Measurements from ENCODE around the gene NLRP5. TPM values are rescaled to one million over a fixed set of nuclear protein-coding genes. Genes with fewer than 3 reads are reported as not detected.

Gene NLRP5
- not detected in 2 replicates for total RNA-seq (2022)
- Bru-seq, nascent RNA, result not detected
- BruChase-seq, experiment 1, labeled RNA remaining after a 2-hour chase, result not detected
- BruChase-seq, experiment 2, labeled RNA remaining after a 6-hour chase, result not detected
- long read RNA-seq, result 0 reads

- intact Hi-C loops (cut with micrococcal nuclease; ENCODE audit: unreplicated experiment), result no loop called here
- Histone ChIP-seq H3K9me3 (no peaks in the 10 kb centered on the region), H3K4me1 (no peaks in the 10 kb centered on the region), H3K27me3 (replicated peaks; ENCODE audit: control insufficient read depth, insufficient read depth, low read length) (no peaks in the 10 kb centered on the region), H3K4me3 (ENCODE audit: low read depth, low read length) (no peak within 1 kb of the TSS), H3K36me3 (ENCODE audit: control insufficient read depth, insufficient read depth, low read length) (no peaks in the 10 kb centered on the region)
- H3K36me3 Mint-ChIP-seq (ENCODE audit: insufficient read depth, unreplicated experiment), result no peaks in the 10 kb centered on the region
- no peaks in the 10 kb centered on the region for H3K4me1 Mint-ChIP-seq (ENCODE audit: low read depth, unreplicated experiment)
- CTCF ChIA-PET, result no interaction called here
- no peak within 1 kb of the TSS for H3K27ac Mint-ChIP-seq (ENCODE audit: unreplicated experiment)
- peak; percentile 4 to 39 for DNase-seq
- POLR2A ChIA-PET, result no interaction called here
- no peak within 1 kb of the TSS for H3K4me3 Mint-ChIP-seq (ENCODE audit: unreplicated experiment)
- BruUV-seq (replicated peaks), result no TSS peak
- peaks cover 3% of the 10 kb centered on the region for H3K27me3 Mint-ChIP-seq (ENCODE audit: insufficient read depth, unreplicated experiment)
- TF ChIP-seq, protein P1, sequence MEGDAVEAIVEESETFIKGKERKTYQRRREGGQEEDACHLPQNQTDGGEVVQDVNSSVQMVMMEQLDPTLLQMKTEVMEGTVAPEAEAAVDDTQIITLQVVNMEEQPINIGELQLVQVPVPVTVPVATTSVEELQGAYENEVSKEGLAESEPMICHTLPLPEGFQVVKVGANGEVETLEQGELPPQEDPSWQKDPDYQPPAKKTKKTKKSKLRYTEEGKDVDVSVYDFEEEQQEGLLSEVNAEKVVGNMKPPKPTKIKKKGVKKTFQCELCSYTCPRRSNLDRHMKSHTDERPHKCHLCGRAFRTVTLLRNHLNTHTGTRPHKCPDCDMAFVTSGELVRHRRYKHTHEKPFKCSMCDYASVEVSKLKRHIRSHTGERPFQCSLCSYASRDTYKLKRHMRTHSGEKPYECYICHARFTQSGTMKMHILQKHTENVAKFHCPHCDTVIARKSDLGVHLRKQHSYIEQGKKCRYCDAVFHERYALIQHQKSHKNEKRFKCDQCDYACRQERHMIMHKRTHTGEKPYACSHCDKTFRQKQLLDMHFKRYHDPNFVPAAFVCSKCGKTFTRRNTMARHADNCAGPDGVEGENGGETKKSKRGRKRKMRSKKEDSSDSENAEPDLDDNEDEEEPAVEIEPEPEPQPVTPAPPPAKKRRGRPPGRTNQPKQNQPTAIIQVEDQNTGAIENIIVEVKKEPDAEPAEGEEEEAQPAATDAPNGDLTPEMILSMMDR (IDR thresholded peaks at IDR 0.05; ENCODE audit: insufficient read depth in 1 of 2, low read depth in 1 of 2, low read length in 1 of 2, severe bottlenecking in 1 of 2, unreplicated experiment in 1 of 2), result no peak
- H3K9me3 Mint-ChIP-seq (ENCODE audit: unreplicated experiment), result no peaks in the 10 kb centered on the region
Measured at GRCh38 chr19:55986487-55986886, at the start of gene NLRP5. Gene NLRP5, plus strand, starts transcription at chr19:55986775.

- H3K27me3 ChIP-seq (replicated peaks; ENCODE audit: control insufficient read depth, insufficient read depth, low read length), result no peaks in the 10 kb centered on the region
- CTCF ChIA-PET, result no interaction called here
- H3K9me3 ChIP-seq, result 0 out of 2 replicates have a peak, but pooled peaks cover 3% of the 10 kb centered on the region
Measured at GRCh38 chr19:55939206-55939605, 47.4 kb upstream of the NLRP5 start.

DNA sequence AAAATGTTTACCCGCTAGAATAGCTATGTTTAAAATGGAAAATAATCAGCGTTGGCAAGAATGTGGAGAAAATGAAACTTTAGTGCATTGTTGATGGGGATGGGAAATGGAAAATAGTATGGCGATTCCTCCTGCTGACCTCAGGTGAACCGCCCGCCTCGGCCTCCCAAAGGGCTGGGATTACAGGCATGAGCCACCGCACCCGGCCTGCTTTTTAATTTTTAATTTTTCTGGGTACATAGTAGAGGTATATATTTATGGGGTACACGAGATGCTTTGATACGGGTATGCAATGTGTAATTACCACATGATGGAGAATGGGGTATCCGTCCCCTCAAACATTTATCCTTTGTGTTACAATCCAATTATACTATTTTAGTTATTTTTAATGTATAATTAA lies 46.3 kb upstream of the NLRP5 start:
- Histone ChIP-seq H3K4me3 (ENCODE audit: low read depth, low read length) (no peak overlapping the region), H3K27me3 (replicated peaks; ENCODE audit: control insufficient read depth, insufficient read depth, low read length) (no peaks in the 10 kb centered on the region), H3K4me1 (no peaks in the 10 kb centered on the region), H3K9me3 (0 out of 2 replicates have a peak, but pooled peaks cover 3% of the 10 kb centered on the region), H3K36me3 (ENCODE audit: control insufficient read depth, insufficient read depth, low read length) (no peaks in the 10 kb centered on the region)
- Mint-ChIP-seq H3K27ac (ENCODE audit: unreplicated experiment) (no peak overlapping the region), H3K9me3 (ENCODE audit: unreplicated experiment) (peaks cover 10% of the 10 kb centered on the region), H3K4me3 (ENCODE audit: unreplicated experiment) (no peak overlapping the region), H3K36me3 (ENCODE audit: insufficient read depth, unreplicated experiment) (no peaks in the 10 kb centered on the region), H3K4me1 (ENCODE audit: low read depth, unreplicated experiment) (no peaks in the 10 kb centered on the region), H3K27me3 (ENCODE audit: insufficient read depth, unreplicated experiment) (peaks cover 2% of the 10 kb centered on the region)
- no peak for DNase-seq
- TF ChIP-seq, protein P1 (IDR thresholded peaks at IDR 0.05; ENCODE audit: insufficient read depth in 1 of 2, low read depth in 1 of 2, low read length in 1 of 2, severe bottlenecking in 1 of 2, unreplicated experiment in 1 of 2), result no peak
- BruUV-seq (replicated peaks), result no TSS peak
- intact Hi-C loops (cut with micrococcal nuclease; ENCODE audit: unreplicated experiment), result no loop called here
- ChIA-PET POLR2A (no interaction called here), CTCF (no interaction called here)

More at GRCh38 chr19:55939206-55939605, 47.4 kb upstream of the NLRP5 start:
- POLR2A ChIA-PET, result no interaction called here
- no peaks in the 10 kb centered on the region for H3K36me3 ChIP-seq (ENCODE audit: control insufficient read depth, insufficient read depth, low read length)
- H3K27ac Mint-ChIP-seq (ENCODE audit: unreplicated experiment), result no peak overlapping the region
- no peaks in the 10 kb centered on the region for H3K36me3 Mint-ChIP-seq (ENCODE audit: insufficient read depth, unreplicated experiment)
- DNase-seq, result no peak
- peaks cover 5% of the 10 kb centered on the region for H3K27me3 Mint-ChIP-seq (ENCODE audit: insufficient read depth, unreplicated experiment)
- no peak overlapping the region for H3K4me3 Mint-ChIP-seq (ENCODE audit: unreplicated experiment)
- intact Hi-C loops (cut with micrococcal nuclease; ENCODE audit: unreplicated experiment), result no loop called here
- no TSS peak for BruUV-seq (replicated peaks)
- peaks cover 10% of the 10 kb centered on the region for H3K9me3 Mint-ChIP-seq (ENCODE audit: unreplicated experiment)
- H3K4me3 ChIP-seq (ENCODE audit: low read depth, low read length), result no peak overlapping the region
- TF ChIP-seq, protein P1 (IDR thresholded peaks at IDR 0.05; ENCODE audit: insufficient read depth in 1 of 2, low read depth in 1 of 2, low read length in 1 of 2, severe bottlenecking in 1 of 2, unreplicated experiment in 1 of 2), result no peak
- no peaks in the 10 kb centered on the region for H3K4me1 Mint-ChIP-seq (ENCODE audit: low read depth, unreplicated experiment)
- H3K4me1 ChIP-seq, result no peaks in the 10 kb centered on the region

Measured in Caco-2 (cell line).